ENCODE data around the gene INA. TPM values are rescaled to one million over a fixed set of nuclear protein-coding genes. Genes with fewer than 3 reads are reported as not detected.
A peak's percentile ranks its signal among the peaks of the same experiment; 100 is the strongest.
"Not testable (repeated sequence)": the region's sequence is repeated elsewhere in the genome, so short reads cannot be mapped to it uniquely, and the experiment has no call there.

INA gene
- 1.8 TPM for polyA plus RNA-seq (2013, experiment 1 of 2; ENCODE audit: insufficient read length)
- 2.3 TPM for polyA plus RNA-seq (2013, experiment 2 of 2; ENCODE audit: insufficient read length)

DNA sequence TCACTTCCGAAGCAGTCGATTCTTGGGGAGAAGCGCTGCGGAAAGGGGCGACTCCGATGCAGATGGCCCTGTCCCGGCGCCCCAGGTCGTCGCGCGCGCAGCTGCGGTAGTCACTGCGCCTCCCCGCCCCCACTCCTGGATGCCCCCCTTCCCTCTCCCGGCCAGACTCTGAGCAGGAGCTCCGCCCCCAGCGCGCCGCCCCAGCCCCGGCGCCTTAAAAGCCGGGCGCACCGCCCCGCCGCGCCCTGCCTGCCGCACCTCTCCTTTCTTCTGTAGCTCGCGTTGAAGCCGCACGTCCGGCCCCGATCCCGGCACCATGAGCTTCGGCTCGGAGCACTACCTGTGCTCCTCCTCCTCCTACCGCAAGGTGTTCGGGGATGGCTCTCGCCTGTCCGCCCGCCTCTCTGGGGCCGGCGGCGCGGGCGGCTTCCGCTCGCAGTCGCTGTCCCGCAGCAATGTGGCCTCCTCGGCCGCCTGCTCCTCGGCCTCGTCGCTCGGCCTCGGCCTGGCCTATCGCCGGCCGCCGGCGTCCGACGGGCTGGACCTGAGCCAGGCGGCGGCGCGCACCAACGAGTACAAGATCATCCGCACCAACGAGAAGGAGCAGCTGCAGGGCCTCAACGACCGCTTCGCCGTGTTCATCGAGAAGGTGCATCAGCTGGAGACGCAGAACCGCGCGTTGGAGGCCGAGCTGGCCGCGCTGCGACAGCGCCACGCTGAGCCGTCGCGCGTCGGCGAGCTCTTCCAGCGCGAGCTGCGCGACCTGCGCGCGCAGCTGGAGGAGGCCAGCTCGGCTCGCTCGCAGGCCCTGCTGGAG is at the start of gene INA:
Gene INA, plus strand, starts transcription at position 243 of the 817 bp plus-strand sequence. Its CDS starts 74 bp downstream, at position 317.
- DNase-seq, result peak; percentile 56

- no peak for DNase-seq
Measured at GRCh38 chr10:103227416-103227815, 49.5 kb upstream of the INA start.

- DNase-seq, result peak; percentile 98
Measured at GRCh38 chr10:103231047-103231551, 45.8 kb upstream of the INA start.

DNA sequence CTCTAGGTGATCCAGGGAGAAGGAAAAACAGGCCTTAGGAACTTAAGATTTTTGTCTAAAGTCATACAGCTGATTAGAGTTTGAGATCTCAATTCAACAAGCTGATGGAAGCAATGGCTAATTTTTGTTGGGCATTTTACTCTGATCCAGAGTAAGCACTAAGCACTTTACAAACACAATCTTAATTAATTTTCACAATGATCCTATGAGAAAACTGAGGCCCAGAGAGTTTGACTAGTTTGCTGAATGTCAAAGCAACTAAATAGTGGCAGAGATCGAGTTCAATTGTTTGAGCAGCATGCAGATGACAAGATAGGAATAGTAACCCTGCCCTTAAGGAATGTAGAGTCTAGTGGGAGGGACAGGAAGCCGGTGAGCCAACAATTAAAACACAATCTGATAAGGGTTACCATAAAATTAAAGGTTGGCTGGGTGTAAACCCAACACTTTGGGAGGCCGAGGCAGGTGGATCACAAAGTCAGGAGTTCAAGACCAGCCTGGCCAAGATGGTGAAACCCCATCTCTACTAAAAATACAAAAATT is 44.7 kb upstream of the INA start:
- no peak for DNase-seq

- peak; percentile 71 for DNase-seq
Measured at GRCh38 chr10:103232772-103233488, 44.0 kb upstream of the INA start.

GRCh38 chr10:103235775-103236174 is 41.2 kb upstream of the INA start:
- no peak for DNase-seq

DNA sequence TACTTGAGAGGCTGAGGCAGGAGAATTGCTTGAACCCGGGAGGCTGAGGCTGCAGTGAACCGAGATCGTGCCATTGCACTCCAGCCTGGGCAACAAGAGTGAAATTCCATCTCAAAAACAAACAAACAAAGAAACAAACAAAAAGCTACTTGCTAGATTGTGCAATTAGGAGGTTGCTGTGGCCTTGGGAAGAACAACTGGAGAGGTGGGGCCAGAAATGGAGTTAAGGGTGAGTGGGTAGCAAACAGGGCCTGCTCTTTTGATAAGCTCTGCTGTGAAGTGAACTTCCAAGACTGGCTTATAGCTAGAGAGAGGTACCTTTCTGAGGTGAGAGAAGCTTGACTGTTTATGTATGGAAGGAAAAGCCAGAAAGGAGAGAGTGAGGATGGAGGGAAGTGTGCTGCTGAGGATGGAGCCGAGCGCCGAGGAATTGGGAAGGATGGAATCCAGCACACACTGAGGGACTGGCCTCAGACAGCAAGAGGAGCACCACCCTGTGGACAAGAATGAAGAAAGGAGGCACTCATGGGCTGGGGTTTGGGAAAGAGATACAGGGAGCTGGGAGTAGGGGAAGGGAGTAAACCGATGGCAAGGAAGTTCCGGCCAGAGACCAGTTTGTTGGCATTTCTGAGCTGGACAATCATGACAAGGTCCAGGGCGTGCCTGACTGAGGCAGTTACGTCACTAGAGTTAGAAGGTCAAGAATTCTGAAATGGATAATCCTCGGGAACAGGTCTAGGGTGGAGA is 38.3 kb upstream of the INA start:
- peak; percentile 74 for DNase-seq

DNA sequence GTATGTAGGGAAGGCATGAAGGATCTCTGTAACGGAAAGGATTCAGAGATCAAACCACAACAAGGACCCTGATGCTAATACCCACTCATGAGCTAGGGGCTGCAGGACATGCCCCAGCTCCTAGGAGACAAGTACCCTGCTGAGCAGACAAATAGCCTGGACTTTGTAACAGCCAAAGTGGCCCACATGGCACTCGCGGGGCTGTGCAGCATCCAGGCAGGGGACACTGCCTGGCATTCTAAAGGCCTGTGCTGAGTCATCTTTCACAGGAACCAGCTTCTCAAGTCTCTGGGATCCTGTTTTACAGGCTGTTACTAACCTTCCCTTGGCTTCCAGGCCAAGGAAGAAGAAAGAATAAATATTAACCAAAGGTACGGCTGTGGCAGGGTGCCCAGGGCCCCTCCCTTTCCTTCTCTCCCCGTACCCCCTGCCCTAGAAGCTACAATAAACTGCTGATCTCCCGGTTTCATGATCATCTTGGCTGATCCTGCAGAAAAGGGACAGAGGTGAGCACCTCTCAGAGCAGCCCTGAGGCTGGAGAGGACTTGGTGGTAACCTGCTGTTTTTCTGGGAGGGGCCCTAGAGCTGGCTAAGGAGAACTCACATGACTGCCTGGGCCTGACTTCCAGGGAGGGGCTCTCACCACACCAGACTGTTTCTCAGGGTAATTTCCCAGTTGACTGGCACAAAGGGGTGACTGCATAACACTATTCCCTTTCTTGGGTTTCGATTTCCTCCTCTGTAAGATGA is 35.5 kb upstream of the INA start:
- DNase-seq, result peak; percentile 56

DNA sequence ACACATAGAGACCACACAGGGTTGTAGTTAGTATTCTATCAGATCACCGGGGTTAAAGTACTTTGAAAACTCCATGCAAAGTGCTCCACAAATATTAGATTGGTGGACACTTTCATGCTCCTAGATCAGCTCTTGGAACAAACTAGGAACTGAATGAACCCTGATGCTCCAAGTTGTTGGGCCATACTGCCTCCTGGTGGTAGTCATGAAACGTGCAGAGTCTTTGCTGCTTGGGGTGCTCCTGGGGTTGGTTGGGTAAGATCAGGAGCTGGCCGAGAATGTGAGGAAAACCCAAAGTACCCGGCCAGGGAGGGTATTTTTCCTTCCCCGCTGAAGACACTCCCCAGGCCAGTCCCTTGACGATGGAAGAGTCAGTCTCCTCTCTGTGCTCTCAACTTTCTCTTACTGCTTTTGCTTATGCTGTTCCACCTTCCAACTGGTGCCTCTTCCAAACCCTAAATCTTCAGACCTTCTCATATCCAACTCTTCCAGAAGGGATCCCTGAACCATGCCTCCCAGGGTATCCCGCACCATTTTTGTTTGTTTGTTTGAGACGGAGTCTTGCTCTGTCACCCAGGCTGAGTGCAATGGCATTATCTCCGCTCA is 32.2 kb upstream of the INA start:
- DNase-seq, result peak; percentile 78

- not testable (repeated sequence) for DNase-seq
Measured at GRCh38 chr10:103245587-103245986, 31.4 kb upstream of the INA start, which contains the start of gene RPEL1. TSS of gene RPEL1 (plus strand) at chr10:103245887. CDS start at chr10:103245997, 110 bp downstream.

- no peak for DNase-seq
Measured at GRCh38 chr10:103246324-103246723, 30.6 kb upstream of the INA start.

- no peak for DNase-seq
Measured at GRCh38 chr10:103254113-103254512, 22.8 kb upstream of the INA start.

- no peak for DNase-seq
Measured at GRCh38 chr10:103254538-103255325, 22.2 kb upstream of the INA start.

DNA sequence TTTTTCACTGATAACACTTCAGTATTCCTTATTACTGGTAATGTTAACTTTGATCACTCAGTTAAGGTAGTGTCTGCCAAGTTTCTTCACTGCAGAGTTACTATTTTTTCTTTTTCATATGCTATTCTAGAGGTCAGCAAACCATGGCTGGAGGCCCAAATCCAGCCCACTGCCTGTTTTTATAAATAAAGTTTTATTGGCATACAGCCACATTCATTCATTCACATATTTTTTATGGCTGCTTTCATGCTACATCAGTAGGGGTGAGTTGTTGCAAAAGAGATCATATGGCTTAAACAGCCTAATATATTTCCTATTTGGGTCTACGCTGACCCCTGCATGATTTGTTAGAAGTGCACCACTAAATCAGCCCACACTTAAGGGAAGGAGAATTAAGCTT is 20.3 kb upstream of the INA start:
- no peak for DNase-seq

DNA sequence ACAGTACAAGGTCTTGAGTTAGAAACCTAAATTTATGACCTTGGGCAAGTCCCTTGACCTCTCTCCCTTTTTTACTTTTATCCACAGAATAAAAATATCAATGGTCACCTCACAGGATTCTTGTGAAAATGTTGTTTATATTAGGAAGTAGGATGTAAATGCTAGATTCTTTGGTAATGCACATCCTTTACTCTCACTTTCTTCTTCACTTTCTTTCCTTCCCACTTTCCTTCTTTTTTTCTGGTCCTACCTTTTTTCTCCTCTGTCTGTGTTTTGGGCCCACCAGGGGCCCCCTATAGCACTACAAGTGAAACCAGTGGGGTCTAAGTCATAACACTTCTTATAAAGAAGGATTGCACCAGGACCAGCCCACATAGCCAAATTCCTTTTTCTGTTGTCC is 19.1 kb upstream of the INA start:
- no peak for DNase-seq

- not testable (repeated sequence) for DNase-seq
Measured at GRCh38 chr10:103258928-103259327, 18.0 kb upstream of the INA start.

DNA sequence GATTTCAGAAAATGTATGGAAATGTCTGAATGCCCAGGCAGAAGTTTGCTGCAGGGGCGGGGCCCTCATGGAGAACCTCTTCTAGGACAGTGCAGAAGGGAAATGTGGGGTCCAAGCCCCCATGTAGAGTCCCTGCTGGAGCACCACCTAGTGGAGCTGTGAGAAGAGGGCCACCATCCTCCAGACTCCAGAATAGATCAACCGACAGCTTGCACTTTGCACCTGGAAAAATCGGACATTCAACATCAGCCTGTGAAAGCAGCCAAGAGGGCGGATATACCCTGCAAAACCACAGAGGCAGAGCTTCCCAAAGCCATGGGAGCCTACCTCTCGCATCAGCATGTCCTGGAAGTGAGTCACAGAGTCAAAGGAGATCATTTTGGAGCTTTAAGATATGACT is 16.9 kb upstream of the INA start:
- no peak for DNase-seq

- no peak for DNase-seq
Measured at GRCh38 chr10:103262229-103262628, 14.7 kb upstream of the INA start.

- peak; percentile 75 for DNase-seq
Measured at GRCh38 chr10:103265717-103266329, 11.1 kb upstream of the INA start.

- DNase-seq, result peak; percentile 99
Measured at GRCh38 chr10:103273041-103273441, 3.9 kb upstream of the INA start.
